ENCODE data around the gene NR2E1.

- TF ChIP-seq CTCF (IDR thresholded peaks at IDR 0.05) (no peak), POLR2A (IDR thresholded peaks at IDR 0.05) (no peak), POLR2AphosphoS5 (IDR thresholded peaks at IDR 0.05) (no peak), EP300 (IDR thresholded peaks at IDR 0.05) (no peak)
These were observed 38.8 kb upstream of the NR2E1 start for GRCh38 chr6:108127056-108127455.

Data from stomach (tissue), 4 donors.